Esophagus squamous epithelium (tissue), 4 donors: Measurements from ENCODE around the gene MFSD12.

Experiments used
- CTCF ChIP-seq, 6 experiments: fragments of 450-650 bp in 4 of 6; fragments of 200-600 bp in 2 of 6; sonication (generic) in 2 of 6; IDR thresholded peaks; one replicate each; pipeline ENCODE4 v1.5.1; 2016 to 2019; ENCODE audit warnings: antibody characterized with exemption in 6 of 6, mild to moderate bottlenecking in 4 of 6, moderate library complexity in 4 of 6
- POLR2A ChIP-seq, 4 donors: fragments of 450-650 bp; IDR thresholded peaks; one replicate each; pipeline ENCODE4 v1.6.1; 2017; ENCODE audit warnings: antibody characterized with exemption in 4 of 4, mild to moderate bottlenecking in 4 of 4, moderate library complexity in 3 of 4

GRCh38 chr19:3604987-3605343 is 47.6 kb upstream of the MFSD12 start:
- no peak for TF ChIP-seq CTCF (IDR thresholded peaks at IDR 0.05)
- TF ChIP-seq POLR2A (IDR thresholded peaks at IDR 0.05), result no peak
